ENCODE data around the gene LRRC15.

- TF ChIP-seq CTCF (IDR thresholded peaks at IDR 0.05; ENCODE audit: insufficient read depth, low read length, poor library complexity, severe bottlenecking) (no peak), EZH2phosphoT487 (conservative IDR thresholded peaks at IDR 0.05; ENCODE audit: low read length) (no peak)
Observed at GRCh38 chr3:194397757-194398312, 28.3 kb upstream of the LRRC15 start.
